Neural cell (in vitro differentiated cells): ENCODE data around the gene PSMC6. TPM values are rescaled to one million over a fixed set of nuclear protein-coding genes. Genes with fewer than 3 reads are reported as not detected.

Experiments used
- H2AFZ ChIP-seq: fragments of 200-600, 300-800 bp; sonication (generic), shearing (Covaris generic); 2 replicates; pipeline ENCODE4 v1.6.0; 2014; ENCODE audit warnings: low read depth, mild to moderate bottlenecking, antibody characterized with exemption, low read length, moderate library complexity
- H3F3A ChIP-seq: fragments of 200-600 bp; shearing (Covaris generic); 2 replicates; pipeline ENCODE4 v1.6.1; 2016; ENCODE audit warnings: mild to moderate bottlenecking, moderate library complexity, mixed read lengths, antibody characterized with exemption, low read length; ENCODE audit not compliant: insufficient read depth, poor library complexity, severe bottlenecking
- H3K27ac ChIP-seq: fragments of 200-600, 300-800 bp; sonication (generic), shearing (Covaris generic); 2 replicates; pipeline ENCODE4 v1.5.1; 2014; ENCODE audit warnings: mild to moderate bottlenecking, low read length, moderate library complexity
- H3K27me3 ChIP-seq: fragments of 300-800, 200-600 bp; sonication (generic), shearing (Covaris generic); 2 replicates; pipeline ENCODE4 v1.6.0; 2014; ENCODE audit warnings: mild to moderate bottlenecking, low read depth, low read length, moderate library complexity; ENCODE audit not compliant: insufficient read depth
- H3K36me3 ChIP-seq: fragments of 300-800, 200-600 bp; sonication (generic), shearing (Covaris generic); 2 replicates; pipeline ENCODE4 v1.5.1; 2014; ENCODE audit warnings: mild to moderate bottlenecking, antibody characterized with exemption, low read length, moderate library complexity; ENCODE audit not compliant: insufficient read depth
- H3K4me2 ChIP-seq: fragments of 300-800, 200-600 bp; sonication (generic), shearing (Covaris generic); 2 replicates; pipeline ENCODE4 v1.6.0; 2014; ENCODE audit warnings: mild to moderate bottlenecking, low read length
- H3K4me3 ChIP-seq: fragments of 300-800, 200-600 bp; sonication (generic), shearing (Covaris generic); 2 replicates; pipeline ENCODE4 v1.5.1; 2014; ENCODE audit warnings: mild to moderate bottlenecking, low read length, moderate library complexity
- H3K79me2 ChIP-seq: fragments of 200-600 bp; shearing (Covaris generic); replicated peaks from 2 replicates; pipeline ENCODE4 v1.6.0; 2014; ENCODE audit warnings: mild to moderate bottlenecking, low read length, moderate library complexity; ENCODE audit not compliant: insufficient read depth
- H3K9ac ChIP-seq: fragments of 300-800, 200-600 bp; sonication (generic), shearing (Covaris generic); 2 replicates; pipeline ENCODE4 v1.6.1; 2016; ENCODE audit warnings: mild to moderate bottlenecking, low read length, mixed read lengths
- H3K9me2 ChIP-seq: fragments of 200-600 bp; shearing (Covaris generic); 2 replicates; pipeline ENCODE4 v1.6.1; 2016; ENCODE audit warnings: mild to moderate bottlenecking, low read length, mixed read lengths; ENCODE audit not compliant: insufficient read depth
- H3K9me3 ChIP-seq: fragments of 200-600, 300-800 bp; sonication (generic), shearing (Covaris generic); 2 replicates; pipeline ENCODE4 v1.6.1; 2016; ENCODE audit warnings: mild to moderate bottlenecking, mixed run types, low read length, moderate library complexity, mixed read lengths
- H4K20me1 ChIP-seq: fragments of 200-600 bp; shearing (Covaris generic); 2 replicates; pipeline ENCODE4 v1.6.1; 2016; ENCODE audit warnings: mild to moderate bottlenecking, mixed run types; ENCODE audit not compliant: insufficient read depth
- EP300 ChIP-seq: fragments of 450-650 bp; conservative IDR thresholded peaks from 2 replicates; pipeline ENCODE4 v1.6.1; 2014; ENCODE audit warnings: antibody characterized with exemption, mild to moderate bottlenecking, moderate library complexity; ENCODE audit not compliant: poor library complexity, severe bottlenecking
- EZH2 ChIP-seq: fragments of 200-600, 300-800 bp; shearing (Covaris generic), sonication (generic); IDR thresholded peaks from 2 replicates; pipeline ENCODE4 v1.6.1; 2014; ENCODE audit warnings: antibody characterized with exemption, low read length, borderline replicate concordance, mild to moderate bottlenecking; ENCODE audit not compliant: insufficient read depth, poor library complexity, severe bottlenecking
- MXI1 ChIP-seq: fragments of 450-650 bp; conservative IDR thresholded peaks from 2 replicates; pipeline ENCODE4 v1.6.1; 2014; ENCODE audit warnings: antibody characterized with exemption, mild to moderate bottlenecking; ENCODE audit not compliant: poor library complexity, severe bottlenecking
- POLR2AphosphoS5 ChIP-seq: IDR thresholded peaks from 2 replicates; pipeline ENCODE4 v1.6.1; 2012
- RAD21 ChIP-seq: fragments of 450-650 bp; conservative IDR thresholded peaks from 2 replicates; pipeline ENCODE4 v1.6.1; 2014; ENCODE audit warnings: antibody characterized with exemption, mild to moderate bottlenecking, moderate library complexity
- SMC3 ChIP-seq: fragments of 450-650 bp; conservative IDR thresholded peaks from 2 replicates; pipeline ENCODE4 v1.6.1; 2014; ENCODE audit warnings: antibody characterized with exemption, mild to moderate bottlenecking, moderate library complexity; ENCODE audit not compliant: poor library complexity
- TAF1 ChIP-seq: IDR thresholded peaks from 2 replicates; pipeline ENCODE4 v1.6.1; 2012; ENCODE audit warnings: low read depth
- polyA plus RNA-seq: library from polyadenylated mRNA; depleted of rRNA; stranded (reverse); fragments of >200 nt; gene quantifications from 2 replicates; pipeline ENCODE4 v1.2.3, GENCODE V29; 2014
- TF ChIP-seq, protein P1 (sequence below): fragments of 450-650 bp; IDR thresholded peaks from 2 replicates; pipeline ENCODE4 v1.5.1; 2014; ENCODE audit warnings: antibody characterized with exemption, mild to moderate bottlenecking, moderate library complexity; ENCODE audit not compliant: poor library complexity, severe bottlenecking
- TF ChIP-seq, protein P2 (sequence below): IDR thresholded peaks from 2 replicates; pipeline ENCODE4 v1.6.1; 2012; ENCODE audit warnings: borderline replicate concordance

Gene PSMC6
- polyA plus RNA-seq, 1 donor from 2014 or later, result 254 TPM

DNA sequence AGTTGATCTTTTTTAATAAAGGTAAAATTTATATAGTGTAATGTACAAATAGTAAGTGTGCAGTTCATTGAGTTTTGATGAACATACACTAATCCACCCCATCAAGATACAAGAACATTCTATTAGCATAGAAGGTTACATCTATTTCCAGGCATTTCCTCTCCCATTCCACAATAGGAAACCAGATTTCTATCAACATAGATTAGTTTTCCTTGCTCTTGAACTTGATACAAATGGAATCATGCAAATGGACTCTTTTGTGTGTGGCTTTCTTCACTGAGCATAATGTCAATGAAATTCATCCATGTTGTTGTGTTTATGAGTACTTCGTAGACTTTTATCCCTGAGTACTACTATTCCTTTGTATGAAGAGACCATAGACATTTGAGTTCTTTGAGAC lies 33.8 kb downstream of the PSMC6 start:
- Histone ChIP-seq H3K9ac (no peak overlapping the region), H3K4me2 (no peak overlapping the region), H3K27me3 (no peaks in the 10 kb centered on the region), H3K36me3 (no peaks in the 10 kb centered on the region), H3K27ac (no peak overlapping the region), H4K20me1 (no peaks in the 10 kb centered on the region), H3F3A (no peaks in the 10 kb centered on the region), H3K9me2 (no peaks in the 10 kb centered on the region), H3K4me3 (no peak overlapping the region), H3K9me3 (no peaks in the 10 kb centered on the region), H3K79me2 (peaks cover 37% of the 10 kb centered on the region), H2AFZ (no peak overlapping the region)
- TF ChIP-seq SMC3, result no peak
- no peak for TF ChIP-seq EP300
- no peak for TF ChIP-seq TAF1
- TF ChIP-seq, protein P1, sequence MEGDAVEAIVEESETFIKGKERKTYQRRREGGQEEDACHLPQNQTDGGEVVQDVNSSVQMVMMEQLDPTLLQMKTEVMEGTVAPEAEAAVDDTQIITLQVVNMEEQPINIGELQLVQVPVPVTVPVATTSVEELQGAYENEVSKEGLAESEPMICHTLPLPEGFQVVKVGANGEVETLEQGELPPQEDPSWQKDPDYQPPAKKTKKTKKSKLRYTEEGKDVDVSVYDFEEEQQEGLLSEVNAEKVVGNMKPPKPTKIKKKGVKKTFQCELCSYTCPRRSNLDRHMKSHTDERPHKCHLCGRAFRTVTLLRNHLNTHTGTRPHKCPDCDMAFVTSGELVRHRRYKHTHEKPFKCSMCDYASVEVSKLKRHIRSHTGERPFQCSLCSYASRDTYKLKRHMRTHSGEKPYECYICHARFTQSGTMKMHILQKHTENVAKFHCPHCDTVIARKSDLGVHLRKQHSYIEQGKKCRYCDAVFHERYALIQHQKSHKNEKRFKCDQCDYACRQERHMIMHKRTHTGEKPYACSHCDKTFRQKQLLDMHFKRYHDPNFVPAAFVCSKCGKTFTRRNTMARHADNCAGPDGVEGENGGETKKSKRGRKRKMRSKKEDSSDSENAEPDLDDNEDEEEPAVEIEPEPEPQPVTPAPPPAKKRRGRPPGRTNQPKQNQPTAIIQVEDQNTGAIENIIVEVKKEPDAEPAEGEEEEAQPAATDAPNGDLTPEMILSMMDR, result no peak
- TF ChIP-seq, protein P2, sequence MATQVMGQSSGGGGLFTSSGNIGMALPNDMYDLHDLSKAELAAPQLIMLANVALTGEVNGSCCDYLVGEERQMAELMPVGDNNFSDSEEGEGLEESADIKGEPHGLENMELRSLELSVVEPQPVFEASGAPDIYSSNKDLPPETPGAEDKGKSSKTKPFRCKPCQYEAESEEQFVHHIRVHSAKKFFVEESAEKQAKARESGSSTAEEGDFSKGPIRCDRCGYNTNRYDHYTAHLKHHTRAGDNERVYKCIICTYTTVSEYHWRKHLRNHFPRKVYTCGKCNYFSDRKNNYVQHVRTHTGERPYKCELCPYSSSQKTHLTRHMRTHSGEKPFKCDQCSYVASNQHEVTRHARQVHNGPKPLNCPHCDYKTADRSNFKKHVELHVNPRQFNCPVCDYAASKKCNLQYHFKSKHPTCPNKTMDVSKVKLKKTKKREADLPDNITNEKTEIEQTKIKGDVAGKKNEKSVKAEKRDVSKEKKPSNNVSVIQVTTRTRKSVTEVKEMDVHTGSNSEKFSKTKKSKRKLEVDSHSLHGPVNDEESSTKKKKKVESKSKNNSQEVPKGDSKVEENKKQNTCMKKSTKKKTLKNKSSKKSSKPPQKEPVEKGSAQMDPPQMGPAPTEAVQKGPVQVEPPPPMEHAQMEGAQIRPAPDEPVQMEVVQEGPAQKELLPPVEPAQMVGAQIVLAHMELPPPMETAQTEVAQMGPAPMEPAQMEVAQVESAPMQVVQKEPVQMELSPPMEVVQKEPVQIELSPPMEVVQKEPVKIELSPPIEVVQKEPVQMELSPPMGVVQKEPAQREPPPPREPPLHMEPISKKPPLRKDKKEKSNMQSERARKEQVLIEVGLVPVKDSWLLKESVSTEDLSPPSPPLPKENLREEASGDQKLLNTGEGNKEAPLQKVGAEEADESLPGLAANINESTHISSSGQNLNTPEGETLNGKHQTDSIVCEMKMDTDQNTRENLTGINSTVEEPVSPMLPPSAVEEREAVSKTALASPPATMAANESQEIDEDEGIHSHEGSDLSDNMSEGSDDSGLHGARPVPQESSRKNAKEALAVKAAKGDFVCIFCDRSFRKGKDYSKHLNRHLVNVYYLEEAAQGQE, result no peak
- no peak for TF ChIP-seq RAD21
- no peak for TF ChIP-seq POLR2AphosphoS5
- no peak for TF ChIP-seq EZH2
- no peak for TF ChIP-seq MXI1

DNA sequence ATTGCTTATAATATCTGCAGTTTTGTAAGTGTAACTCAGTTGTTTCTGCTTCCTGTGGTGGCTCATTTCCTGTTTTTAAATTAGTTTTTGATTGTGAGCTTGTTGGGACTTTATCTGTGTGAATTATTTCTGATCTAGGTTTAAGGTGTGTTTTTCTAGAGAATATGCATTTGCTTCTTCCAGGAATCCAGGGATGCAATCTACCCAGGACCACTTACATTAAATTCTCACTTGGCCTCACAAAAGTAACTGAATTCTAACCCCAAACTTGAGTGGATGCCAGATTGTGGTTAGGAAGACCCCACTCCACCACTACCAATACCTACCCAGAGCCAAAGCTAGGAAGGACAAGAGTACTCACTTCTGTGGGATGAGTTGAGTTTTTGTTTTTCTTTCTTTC lies 34.9 kb downstream of the PSMC6 start:
- Histone ChIP-seq H3K9me2 (no peaks in the 10 kb centered on the region), H3K9ac (no peak overlapping the region), H3K4me2 (no peak overlapping the region), H3K79me2 (peaks cover 35% of the 10 kb centered on the region), H3F3A (no peaks in the 10 kb centered on the region), H4K20me1 (no peaks in the 10 kb centered on the region), H2AFZ (no peak overlapping the region), H3K27me3 (no peaks in the 10 kb centered on the region), H3K36me3 (no peaks in the 10 kb centered on the region), H3K4me3 (no peak overlapping the region), H3K27ac (no peak overlapping the region), H3K9me3 (no peaks in the 10 kb centered on the region)
- TF ChIP-seq RAD21, result no peak
- no peak for TF ChIP-seq TAF1
- TF ChIP-seq MXI1, result no peak
- TF ChIP-seq SMC3, result no peak
- TF ChIP-seq, protein P1, result no peak
- TF ChIP-seq EP300, result no peak
- TF ChIP-seq, protein P2, result no peak
- no peak for TF ChIP-seq POLR2AphosphoS5
- no peak for TF ChIP-seq EZH2
